ENCODE results near the gene TMEM221. TPM values are rescaled to one million over a fixed set of nuclear protein-coding genes. Genes with fewer than 3 reads are reported as not detected.
"Not testable (repeated sequence)": the region's sequence is repeated elsewhere in the genome, so short reads cannot be mapped to it uniquely, and the experiment has no call there.

TMEM221 gene
- total RNA-seq, 1 donor from 2014 or later, result 0.96 TPM

GRCh38 chr19:17479325-17479791 lies 30.9 kb upstream of the TMEM221 start:
- peaks cover 29% of the 10 kb centered on the region for H3K4me1 Mint-ChIP-seq
- H3K36me3 Mint-ChIP-seq (ENCODE audit: low read depth), result no peaks in the 10 kb centered on the region
- peak overlapping the region; percentile 6 for H3K27ac Mint-ChIP-seq (ENCODE audit: unreplicated experiment)
- peak overlapping the region; percentile 32 for H3K4me3 Mint-ChIP-seq
- no peak for TF ChIP-seq CTCF (conservative IDR thresholded peaks at IDR 0.05)
- H3K9me3 Mint-ChIP-seq, result no peaks in the 10 kb centered on the region
- no peak for DNase-seq (ENCODE audit: low read depth, low spot score)
- no peaks in the 10 kb centered on the region for H3K27me3 Mint-ChIP-seq (ENCODE audit: low read depth)

GRCh38 chr19:17475541-17476115 lies 27.2 kb upstream of the TMEM221 start:
- peak; percentile 39 for DNase-seq (ENCODE audit: low read depth, low spot score)
- TF ChIP-seq CTCF (conservative IDR thresholded peaks at IDR 0.05), result no peak
- H3K9me3 Mint-ChIP-seq, result no peaks in the 10 kb centered on the region
- H3K4me1 Mint-ChIP-seq, result peaks cover 33% of the 10 kb centered on the region
- peak overlapping the region; percentile 75 for H3K4me3 Mint-ChIP-seq
- H3K36me3 Mint-ChIP-seq (ENCODE audit: low read depth), result no peaks in the 10 kb centered on the region
- peak overlapping the region; percentile 90 for H3K27ac Mint-ChIP-seq (ENCODE audit: unreplicated experiment)
- H3K27me3 Mint-ChIP-seq (ENCODE audit: low read depth), result no peaks in the 10 kb centered on the region

GRCh38 chr19:17475011-17475540 lies 26.6 kb upstream of the TMEM221 start:
- not testable (repeated sequence) for DNase-seq (ENCODE audit: low read depth, low spot score); H3K27me3 Mint-ChIP-seq (ENCODE audit: low read depth); H3K36me3 Mint-ChIP-seq (ENCODE audit: low read depth); H3K9me3 Mint-ChIP-seq
- Mint-ChIP-seq H3K27ac (ENCODE audit: unreplicated experiment) (peak overlapping the region; percentile 90), H3K4me3 (peak overlapping the region; percentile 75), H3K4me1 (peaks cover 34% of the 10 kb centered on the region)

GRCh38 chr19:17473041-17473440 lies 24.6 kb upstream of the TMEM221 start:
- TF ChIP-seq CTCF (conservative IDR thresholded peaks at IDR 0.05), result no peak
- Mint-ChIP-seq H3K9me3 (no peaks in the 10 kb centered on the region), H3K27me3 (ENCODE audit: low read depth) (peaks cover 2% of the 10 kb centered on the region), H3K4me1 (peaks cover 38% of the 10 kb centered on the region), H3K27ac (ENCODE audit: unreplicated experiment) (no peak overlapping the region), H3K4me3 (peak overlapping the region; percentile 77), H3K36me3 (ENCODE audit: low read depth) (no peaks in the 10 kb centered on the region)
- DNase-seq (ENCODE audit: low read depth, low spot score), result no peak

GRCh38 chr19:17471410-17472125 lies 23.1 kb upstream of the TMEM221 start:
- Mint-ChIP-seq H3K4me1 (peaks cover 34% of the 10 kb centered on the region), H3K27me3 (ENCODE audit: low read depth) (peaks cover 7% of the 10 kb centered on the region), H3K9me3 (no peaks in the 10 kb centered on the region), H3K27ac (ENCODE audit: unreplicated experiment) (no peak overlapping the region), H3K4me3 (peak overlapping the region; percentile 98), H3K36me3 (ENCODE audit: low read depth) (no peaks in the 10 kb centered on the region)
- TF ChIP-seq CTCF (conservative IDR thresholded peaks at IDR 0.05), result no peak
- DNase-seq (ENCODE audit: low read depth, low spot score), result no peak

Data from neural crest cell (in vitro differentiated cells).